Posterior cingulate gyrus (tissue), 11 donors: ENCODE results near the gene FAM168B.

Source experiments
- DNase-seq, 10 donors: peaks; one replicate each; pipeline versions ENCODE4 v3.0.0 to v3.0.0-alpha.2; 2020 to 2021; ENCODE audit warnings: mixed read lengths in 3 of 10
- intact Hi-C: fragments of 100-400 bp; cut with DNase I; formaldehyde crosslinking; loops from one replicate; pipeline ENCODE4 v1.15.1; 2023

Gene FAM168B

DNA sequence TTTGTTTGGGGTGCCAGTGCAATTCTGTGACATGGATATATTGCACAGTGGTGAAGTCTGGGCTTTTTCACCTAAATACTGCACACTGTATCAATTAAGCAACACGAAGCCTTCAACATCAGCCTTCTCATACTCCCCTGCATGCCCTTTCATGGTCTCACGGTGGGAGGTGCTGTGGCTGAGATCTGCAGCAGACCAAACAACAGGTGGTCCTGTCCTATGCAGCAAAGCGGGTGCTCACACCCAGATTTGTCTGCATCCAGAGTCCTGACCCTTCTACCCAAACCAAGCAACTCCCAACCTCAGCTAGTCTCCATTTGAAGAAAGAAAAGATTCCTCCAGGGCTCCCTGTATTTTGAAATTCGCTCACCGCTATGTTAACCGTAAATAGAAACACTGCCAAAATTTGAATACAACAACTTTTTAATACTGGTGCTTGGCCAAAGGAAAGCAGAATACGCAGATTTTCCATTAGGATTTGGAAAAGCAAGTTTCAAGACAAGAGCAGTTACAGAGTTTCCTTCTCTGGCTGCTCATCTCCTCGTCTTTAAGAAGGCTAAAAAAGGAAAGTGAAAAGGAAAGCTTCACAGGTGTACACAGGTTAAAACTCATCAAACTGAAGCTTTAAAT, 34.9 kb downstream of the FAM168B start:
- DNase-seq: no peak
- intact Hi-C loops: loop anchor here (5.0 kb wide), 1 partner anchor 34 kb away; the partner anchor contains the start of gene FAM168B

DNA sequence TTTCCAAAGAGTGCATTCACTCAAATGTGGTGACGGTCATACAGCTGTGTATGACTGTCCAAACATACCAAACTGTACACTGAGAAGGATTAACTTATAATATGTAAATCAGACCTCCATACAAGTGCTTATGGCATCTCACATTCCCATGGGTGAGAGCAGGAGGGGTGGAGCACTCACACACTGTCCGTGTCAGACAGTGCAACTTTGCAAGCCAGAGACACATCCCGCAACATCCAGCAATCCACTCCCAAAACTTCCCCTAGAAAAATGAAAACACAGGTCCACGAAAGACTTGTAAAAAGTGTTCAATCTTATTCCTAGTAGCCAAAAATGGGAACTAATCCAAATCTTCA, 36.4 kb downstream of the FAM168B start:
- no peak for DNase-seq
- intact Hi-C loops: loop anchor here (5.0 kb wide), 1 partner anchor 35 kb away; the partner anchor contains the start of gene FAM168B

DNA sequence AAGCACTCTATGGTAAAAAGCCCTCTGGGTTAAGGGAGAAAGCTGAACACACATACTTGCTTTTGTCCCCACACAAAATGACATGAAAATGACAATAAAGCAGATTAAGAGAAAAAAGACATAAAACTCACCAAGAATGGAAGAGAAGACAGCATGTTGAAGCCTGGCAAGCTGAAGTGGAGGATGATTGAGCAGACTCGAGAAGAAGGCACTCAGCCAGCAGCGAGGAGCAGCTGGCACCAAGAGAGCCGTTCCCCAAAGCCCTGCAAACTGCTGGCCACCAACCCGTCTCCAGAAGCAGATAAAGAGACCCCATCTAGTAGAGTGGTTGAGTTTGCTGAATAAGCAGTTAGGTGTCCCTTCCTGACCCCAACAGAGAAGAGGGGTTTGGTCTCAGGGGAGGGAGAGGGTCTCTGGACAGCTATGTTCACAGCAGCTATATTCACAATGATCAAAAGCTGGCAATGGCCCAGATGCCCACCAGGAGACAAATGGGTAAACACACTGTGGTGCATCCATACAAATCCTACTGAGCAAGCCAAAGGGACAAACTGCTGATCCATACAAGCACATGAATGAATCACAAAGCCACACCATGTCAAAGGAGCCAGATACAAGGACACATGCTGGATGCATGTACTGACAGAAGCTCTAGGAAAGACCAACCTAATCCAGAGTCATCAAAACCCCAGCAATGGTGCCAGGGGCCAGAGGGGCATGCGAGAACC, 36.9 kb downstream of the FAM168B start:
- DNase-seq: peak in 5 of 10 donors; percentile 44 to 93 (median 59)
- intact Hi-C loops: loop anchor here (5.0 kb wide), 1 partner anchor 36 kb away; the partner anchor contains the start of gene FAM168B

DNA sequence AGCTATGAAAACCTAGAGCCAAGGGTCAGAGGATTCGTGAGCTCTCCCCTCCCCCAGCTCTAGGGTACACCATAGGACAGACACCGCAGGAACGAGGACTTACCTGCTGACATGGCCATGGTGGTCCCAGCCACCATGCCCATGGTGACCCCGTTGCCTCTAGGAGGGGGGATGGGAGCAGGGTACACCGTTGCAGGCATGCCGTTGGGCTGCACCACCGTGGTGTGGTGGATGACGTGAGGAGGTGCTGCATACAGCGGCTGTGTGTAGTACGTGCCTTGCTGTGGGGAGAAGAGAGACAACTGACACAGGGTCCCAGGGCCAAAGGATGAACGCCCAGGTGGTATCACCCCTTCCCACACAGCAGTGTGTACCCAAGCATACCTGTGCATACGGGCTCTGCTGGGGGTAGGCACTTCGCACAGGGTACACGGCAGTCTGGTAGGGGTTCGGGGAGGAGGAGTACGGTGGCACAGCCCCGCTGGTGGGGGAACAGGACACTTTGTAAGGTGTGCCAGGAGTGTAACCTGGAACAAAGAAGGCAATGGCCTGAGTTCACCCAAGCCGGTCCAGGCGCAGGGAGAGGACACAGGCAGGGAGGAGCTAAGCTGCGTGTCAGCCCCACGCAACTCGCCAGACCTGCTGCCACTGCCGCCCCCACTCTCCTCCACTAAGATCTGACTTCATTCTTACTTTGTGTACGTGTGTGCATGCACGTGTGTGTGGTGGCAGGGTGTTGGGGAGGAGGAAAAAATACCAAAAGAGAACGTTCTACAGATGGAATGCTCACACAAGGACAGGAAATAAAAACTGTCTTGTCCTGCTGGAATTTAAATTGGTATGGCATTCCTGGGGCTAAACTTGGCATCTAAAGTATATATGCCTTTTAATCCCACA, 37.8 kb downstream of the FAM168B start:
- DNase-seq: peak in 4 of 10 donors; percentile 68 to 93 (median 89)
- intact Hi-C loops: loop anchor here (5.0 kb wide), 1 partner anchor 37 kb away; the partner anchor contains the start of gene FAM168B

DNA sequence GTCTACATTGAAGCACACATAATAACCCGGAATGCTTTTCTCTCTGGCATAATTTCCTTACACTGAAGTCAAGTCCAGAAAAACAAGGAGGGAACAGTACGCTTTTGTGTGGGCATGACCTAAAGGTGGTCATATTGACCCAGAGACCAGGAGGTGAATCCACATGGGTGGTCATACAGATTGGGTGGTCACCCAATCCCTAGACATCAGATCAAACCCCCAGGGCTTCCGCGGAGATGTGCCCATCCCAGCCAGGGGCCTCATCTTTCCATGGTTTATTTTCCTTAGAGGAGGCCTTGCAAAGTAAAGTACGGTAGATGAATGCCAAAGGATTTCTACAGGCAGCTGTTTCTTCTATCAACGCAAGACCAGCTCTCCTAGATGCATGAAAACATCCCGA, 38.8 kb downstream of the FAM168B start:
- intact Hi-C loops: no loop called here
- DNase-seq: no peak

DNA sequence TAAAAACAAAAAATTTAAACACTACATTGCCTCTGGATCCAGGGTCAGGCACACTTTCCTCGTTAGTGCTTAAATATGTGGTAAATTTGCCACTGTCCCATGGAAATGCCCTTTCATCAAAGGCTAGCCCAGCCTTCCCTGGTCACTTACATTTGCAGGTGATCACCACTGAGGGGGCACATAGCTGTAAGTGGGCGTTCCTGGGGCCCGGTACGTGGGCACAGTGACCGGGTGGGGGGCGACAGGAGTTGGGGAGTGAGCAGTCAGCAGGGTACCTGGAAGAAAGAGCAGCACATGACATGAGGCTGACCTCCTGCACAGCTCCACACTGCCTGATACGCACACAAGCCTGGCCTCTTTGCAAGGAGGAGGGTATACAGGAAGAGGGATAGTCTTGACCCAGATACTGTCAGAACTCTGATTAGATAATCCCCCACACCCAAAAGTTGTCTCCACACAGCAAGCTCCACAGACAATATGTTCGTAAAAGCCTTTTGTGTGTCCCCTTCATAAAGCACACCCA, 40.5 kb downstream of the FAM168B start:
- DNase-seq: peak in 1 of 10 donors; percentile 63

DNA sequence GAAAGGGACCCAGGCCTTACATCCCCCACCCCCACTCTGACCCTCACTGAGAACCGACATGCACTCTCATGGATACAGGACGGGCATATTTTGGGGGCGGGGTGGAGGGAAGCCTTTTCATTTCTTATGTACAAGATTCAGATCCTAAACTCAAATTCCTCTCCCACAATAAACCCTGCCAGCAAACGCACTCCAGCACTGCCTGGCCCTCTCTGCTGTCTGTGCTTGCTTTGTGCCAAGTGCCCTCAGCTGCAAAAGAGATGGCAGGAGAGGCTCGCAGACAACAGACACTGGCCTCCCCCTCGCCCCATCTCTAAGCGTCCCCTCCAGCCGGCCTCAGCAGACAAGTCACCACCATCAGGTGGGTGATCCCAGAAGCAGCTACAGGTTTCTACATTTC, 42.4 kb downstream of the FAM168B start:
- intact Hi-C loops: no loop called here
- peak in 2 of 10 donors; percentile 45 to 75 for DNase-seq

More for the DNA sequence above, 40.5 kb downstream of the FAM168B start:
- intact Hi-C loops: no loop called here

DNA sequence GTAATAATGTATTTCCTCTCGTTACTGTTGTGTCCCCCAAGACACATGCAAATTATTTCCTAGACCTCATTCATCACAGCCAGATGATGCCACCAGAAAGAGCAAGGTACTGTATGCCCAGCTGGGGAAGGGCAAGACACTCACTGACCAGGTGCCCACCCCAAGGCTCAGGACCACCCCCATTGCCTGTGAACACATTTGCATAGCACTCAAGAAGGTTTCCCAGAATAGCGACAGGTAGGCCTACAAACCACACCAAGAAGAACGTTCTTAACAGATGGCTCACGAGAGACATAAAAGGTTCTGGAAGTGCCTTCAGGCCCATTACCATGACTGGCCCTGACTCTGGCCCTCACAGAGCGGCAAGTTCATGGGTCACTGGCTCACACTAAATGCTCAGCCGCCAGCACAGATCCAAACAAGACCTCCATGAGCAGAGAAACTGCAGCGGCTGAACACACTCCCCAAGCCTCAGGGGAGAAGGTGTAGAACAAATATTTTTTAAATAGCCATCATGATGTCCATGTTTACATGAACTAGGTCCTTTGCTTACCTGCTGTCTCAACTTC, 44.0 kb downstream of the FAM168B start:
- intact Hi-C loops: no loop called here
- DNase-seq: peak in 1 of 10 donors; percentile 57

DNA sequence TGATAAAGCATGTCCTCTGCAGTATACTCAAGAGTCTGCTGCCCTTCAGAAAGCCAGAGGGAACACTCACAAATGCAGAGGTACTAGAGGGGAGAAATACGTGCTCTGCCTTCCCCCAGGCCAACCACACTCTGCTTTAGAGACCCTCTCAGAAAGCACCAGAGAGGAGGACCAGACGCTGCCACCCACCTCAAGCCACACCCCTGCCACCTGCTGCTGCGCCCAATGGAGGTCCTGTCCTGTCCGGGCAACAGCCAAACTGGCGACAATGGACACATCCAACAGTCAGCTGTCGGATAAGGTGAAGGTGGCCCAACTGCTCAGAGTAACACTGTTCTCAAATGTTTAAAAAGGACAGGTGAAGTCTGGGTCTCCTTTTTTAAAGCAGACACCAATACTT, 44.6 kb downstream of the FAM168B start:
- DNase-seq: peak in 1 of 10 donors; percentile 72
- intact Hi-C loops: no loop called here

DNA sequence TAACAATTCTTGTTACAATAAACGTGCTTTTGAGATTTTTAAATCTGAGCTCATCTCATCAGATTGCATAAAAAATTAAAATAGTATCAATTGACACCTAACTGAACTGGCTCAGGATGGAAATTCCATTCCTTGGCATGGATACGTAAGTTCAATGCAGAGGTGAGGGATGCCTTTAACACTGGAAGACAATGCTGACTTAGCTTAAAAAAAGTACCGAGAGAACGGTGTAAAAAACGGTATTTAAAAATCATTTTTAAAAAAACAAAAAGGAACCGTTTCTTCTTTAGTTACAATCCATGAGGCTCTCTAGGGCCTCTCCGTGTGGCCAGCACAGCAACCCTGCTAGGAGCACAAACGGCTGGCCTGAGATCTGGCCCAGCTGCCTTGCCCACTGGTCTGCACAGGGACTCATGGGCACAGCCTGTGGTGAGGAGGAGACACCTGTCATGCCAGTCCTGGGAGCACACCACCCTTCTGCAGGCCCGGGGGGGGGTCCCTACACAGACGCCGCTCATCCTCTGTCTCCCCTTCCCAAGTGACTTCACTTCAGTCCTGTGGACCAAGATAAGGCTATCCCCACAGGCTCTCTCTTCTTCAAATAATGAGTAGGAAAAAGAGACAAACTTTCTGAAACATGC, 45.2 kb downstream of the FAM168B start:
- DNase-seq: peak in 1 of 10 donors; percentile 58
- intact Hi-C loops: no loop called here

DNA sequence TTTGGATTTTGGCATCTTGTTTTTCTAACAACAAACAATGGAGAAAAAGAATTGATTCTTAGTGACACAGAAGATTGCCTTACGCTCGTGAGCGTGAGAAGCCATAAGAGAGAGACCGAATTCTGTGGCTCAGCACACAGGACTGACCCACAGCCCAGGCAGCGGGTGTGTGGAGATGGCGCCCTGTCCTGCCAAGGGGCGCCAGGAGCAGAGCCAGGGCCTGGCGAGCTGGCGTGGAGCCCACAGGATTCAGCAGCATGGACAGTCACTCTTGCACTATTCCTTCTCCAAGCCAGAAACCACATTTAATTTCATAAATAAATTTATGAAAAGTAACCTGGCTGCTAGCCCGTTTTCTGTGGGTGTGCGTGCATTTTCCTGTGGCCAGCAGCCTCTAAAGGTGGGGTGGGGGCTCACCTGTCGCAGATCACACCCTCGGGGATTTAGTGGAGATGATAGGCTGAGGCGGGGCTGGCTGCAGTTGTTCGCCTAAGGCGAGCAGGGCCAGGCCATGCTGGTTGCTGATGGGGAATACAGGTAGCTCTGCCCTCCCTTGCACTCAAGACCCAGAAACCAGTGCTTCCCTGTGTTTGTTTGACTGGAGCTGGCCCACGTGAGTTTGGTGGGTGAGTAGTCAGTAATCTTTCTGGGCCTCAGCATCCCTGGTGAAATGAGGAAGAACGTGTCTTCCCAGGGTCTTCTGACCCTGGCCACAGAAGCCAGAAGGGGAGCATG, 46.2 kb downstream of the FAM168B start:
- no peak for DNase-seq
- intact Hi-C loops: no loop called here

DNA sequence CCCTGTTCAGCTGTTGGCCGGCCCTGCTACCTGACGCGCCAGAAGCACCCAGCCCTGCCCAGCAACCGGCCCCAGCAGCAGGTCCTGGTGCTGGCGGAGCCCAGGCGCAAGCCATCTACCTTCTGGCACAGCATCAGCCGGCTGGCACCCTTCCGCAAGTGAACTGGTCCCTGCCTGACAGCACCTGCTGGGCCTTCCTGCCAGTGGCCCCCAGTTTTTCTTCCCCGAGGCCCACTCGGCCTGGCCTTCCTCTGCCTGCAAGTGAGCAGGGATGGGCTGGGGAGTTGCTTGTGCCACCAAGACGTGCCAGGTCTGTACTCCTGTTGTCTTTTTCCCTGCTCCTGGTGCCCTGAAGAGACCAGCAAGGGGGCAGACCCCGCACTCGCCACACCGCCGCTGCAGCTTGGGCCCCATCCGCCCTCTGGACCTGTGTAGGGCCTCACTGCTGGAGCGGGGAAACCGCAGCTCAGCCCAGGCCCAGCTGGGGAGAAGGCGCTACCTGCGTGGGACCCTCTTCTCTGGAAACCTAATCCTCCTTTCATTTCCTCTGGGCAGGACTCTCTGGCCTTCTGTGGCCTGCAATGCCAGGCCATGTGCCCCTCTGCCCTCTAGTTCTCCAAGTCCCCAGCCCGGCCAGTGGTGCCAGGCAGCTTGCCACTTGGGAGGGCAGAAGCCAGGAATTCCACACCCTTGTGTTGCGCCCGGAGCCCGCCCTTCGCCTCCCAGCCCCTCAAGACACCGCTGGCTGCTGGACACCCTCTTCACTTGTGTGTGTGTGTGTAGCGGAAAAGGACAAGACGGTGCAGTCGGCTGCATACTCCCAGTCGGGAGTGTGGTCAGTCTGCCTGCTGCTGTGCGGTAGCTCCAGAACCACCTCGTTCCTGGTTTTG, 47.0 kb downstream of the FAM168B start:
- intact Hi-C loops: no loop called here
- DNase-seq: no peak

DNA sequence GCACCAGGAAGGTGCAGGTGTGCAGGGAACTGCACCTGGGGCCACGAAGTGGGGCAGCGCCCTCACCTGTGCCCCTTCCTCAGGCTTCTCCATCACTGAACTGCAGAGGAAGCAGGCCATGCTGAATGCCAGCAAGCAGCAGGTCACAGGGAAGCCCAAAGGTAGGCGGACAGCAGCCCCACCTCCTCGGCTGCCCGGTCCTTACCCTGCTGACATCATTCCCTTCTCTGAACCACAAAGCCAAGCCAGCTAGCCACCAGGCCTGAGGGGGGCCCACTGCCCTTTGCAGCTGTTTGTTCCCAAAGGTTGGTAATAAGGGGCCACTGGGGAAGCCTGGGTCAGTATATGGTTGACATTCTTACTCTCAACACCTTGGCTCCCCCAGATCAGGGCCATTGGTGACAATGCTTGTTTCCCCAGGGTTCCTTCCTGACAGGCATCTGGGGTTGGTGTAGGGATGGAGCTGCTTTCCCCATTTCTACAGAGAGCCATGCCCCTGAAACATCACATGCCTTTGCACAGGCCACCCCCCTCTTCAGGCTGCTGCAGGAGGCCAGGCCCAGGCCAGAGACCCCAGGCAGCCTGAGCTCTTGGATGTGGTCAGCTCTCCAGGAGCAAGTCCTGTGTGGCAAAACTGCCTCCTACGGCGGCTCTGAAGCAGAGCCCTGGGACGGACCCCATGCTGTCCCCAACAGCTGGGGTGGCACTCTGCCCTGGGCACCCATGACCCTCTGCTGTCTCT, 47.8 kb downstream of the FAM168B start:
- intact Hi-C loops: no loop called here
- no peak for DNase-seq

DNA sequence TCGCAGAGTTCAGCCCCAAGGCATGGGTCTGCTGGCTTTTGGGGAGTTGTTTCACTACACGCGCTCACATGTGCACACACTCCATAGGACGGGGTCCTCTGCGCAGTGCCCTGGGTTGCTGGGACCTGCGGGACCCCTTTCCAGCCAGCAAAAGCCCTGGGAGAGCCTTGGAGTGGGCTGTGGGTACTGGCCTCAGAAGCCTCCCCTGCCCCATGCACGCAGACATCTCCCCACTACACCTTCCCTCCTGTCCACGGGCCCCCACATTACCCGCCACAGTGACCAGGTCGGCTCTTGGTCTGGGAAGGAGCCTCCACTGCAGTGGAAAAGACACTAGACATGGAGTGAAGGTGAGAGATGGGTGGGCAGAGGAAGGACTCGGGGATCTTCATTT, 48.5 kb downstream of the FAM168B start:
- intact Hi-C loops: no loop called here
- DNase-seq: no peak

DNA sequence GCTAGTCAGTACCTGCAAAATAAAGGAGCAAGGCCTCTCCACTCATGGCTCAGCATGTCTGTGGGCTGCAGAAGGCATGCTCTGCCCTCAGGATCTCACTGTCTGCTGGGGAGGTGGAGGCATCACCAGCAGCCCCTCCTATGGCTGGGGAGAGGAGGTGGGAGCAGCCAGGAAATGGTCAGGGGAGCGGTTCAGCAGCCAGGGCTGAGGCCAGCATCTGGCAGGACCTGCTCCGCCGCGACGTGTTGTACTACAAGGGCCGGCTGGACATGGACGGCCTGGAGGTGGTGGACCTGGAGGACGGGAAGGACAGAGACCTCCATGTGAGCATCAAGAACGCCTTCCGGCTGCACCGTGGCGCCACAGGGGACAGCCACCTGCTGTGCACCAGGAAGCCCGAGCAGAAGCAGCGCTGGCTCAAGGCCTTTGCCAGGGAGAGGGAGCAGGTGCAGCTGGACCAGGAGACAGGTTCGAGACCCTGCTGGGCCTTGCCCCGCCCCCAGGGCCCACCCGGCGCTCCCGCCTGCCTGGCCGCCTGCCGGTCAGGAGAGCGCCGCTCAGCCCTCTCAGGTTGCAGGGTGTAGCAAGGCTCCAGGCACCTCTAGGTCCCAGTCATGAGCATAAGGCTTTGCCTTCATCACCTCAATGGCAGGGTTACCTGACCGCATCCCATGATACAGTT, 49.0 kb downstream of the FAM168B start:
- no peak for DNase-seq
- intact Hi-C loops: no loop called here

DNA sequence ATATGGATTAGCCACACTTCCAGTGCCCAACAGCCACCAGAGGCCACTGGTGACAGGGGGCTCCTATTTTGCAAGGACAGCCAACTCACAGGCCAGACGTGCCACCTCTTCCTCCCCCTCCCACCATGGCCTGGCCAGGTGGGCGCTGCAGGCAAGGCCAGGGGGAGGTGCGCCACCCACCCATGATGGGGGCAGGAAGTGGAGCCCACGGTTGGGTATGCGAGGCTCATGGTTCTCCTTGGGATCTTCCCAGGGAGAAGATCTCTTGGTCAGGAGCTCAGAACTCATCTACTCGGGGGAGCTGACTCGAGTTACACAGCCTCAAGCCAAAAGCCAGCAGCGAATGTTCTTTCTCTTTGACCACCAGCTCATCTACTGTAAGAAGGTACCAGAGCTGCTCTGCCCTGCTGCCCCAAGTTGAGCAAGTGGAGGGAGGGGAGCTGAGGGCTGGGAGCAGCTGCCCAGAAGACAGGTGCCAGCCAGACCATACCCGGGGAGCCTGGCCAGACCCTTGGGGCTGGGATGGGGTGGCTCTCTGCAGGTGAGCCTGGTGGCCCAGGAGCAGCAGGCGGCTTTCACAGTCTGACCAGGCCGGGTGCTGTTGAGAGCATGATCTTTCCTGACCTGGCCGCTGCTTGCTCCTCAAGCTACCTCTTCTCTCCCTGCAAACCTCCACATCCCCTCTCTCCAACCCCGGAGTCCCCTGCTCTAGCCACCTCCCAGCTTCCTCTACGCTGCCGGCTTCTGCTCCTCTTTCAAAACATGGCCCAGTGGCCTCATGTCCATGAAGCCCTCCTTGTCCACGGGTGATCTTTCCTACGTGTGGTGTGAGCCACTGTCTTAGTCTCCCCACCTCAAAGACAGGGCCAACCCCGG, 49.8 kb downstream of the FAM168B start:
- DNase-seq: no peak
- intact Hi-C loops: no loop called here
